K562 (cell line): ENCODE results near the gene CALHM3. TPM values are rescaled to one million over a fixed set of nuclear protein-coding genes. Genes with fewer than 3 reads are reported as not detected.

ENCODE experiments used
- ATAC-seq: fragments of 200-7000 bp; cut with Tn5 transposase; 3 replicates; pipeline ENCODE4 v1.9.1; 2020; ENCODE audit warnings: moderate library complexity
- BruUV-seq: library from RNA; stranded (reverse); fragments of 400-500 nt; replicated peaks from 2 replicates; lab custom pipeline; 2021; lab: Mats Ljungman, UMichigan
- CTCF ChIA-PET: fragments of 300-600 bp; formaldehyde crosslinking; extraction: SDS; loops from one replicate; lab custom pipeline; 2021; ENCODE audit warnings: low intra/inter-chr PET ratio; lab: Yijun Ruan, JAX
- POLR2A ChIA-PET: fragments of 300-600, 350-650 bp; sonication (Branson Sonifier 250); formaldehyde crosslinking; extraction: SDS; loops from one replicate; lab custom pipeline; 2021; ENCODE audit warnings: antibody characterized with exemption, inconsistent platforms; lab: Yijun Ruan, JAX
- DNase-seq, 4 experiments: peaks; one replicate each; pipeline versions ENCODE4 v3.0.0 to v3.0.0-alpha.2; 2011 to 2018; ENCODE audit warnings: low spot score in 3 of 4, mixed read lengths in 3 of 4; ENCODE audit errors: extremely low read depth in 1 of 4
- FAIRE-seq: peaks from 2 replicates; lab custom pipeline; 2011; peaks lifted over from hg19 to GRCh38; lab: Jason Lieb, UNC
- H2AFZ ChIP-seq: 2 replicates; pipeline ENCODE4 v1.6.0; 2011; ENCODE audit warnings: low read depth, low read length, control low read depth, inconsistent platforms
- H3K27ac ChIP-seq: fragments of 200-600 bp; 3 replicates; pipeline ENCODE4 v1.8.0; 2011; ENCODE audit warnings: low read depth, mild to moderate bottlenecking, control low read depth, inconsistent platforms, low read length, moderate library complexity, mixed read lengths; ENCODE audit errors: extremely low read depth
- H3K27me3 ChIP-seq, 2 experiments: fragments of 300-600 bp in 1 of 2; 2 replicates in 1 of 2; 3 replicates in 1 of 2; pipeline versions ENCODE4 v1.6.0 to v1.8.0; 2011; ENCODE audit warnings: inconsistent platforms in 2 of 2, low read length in 2 of 2, mild to moderate bottlenecking in 1 of 2, mixed read lengths in 1 of 2, moderate library complexity in 1 of 2; ENCODE audit not compliant: control insufficient read depth in 2 of 2, insufficient read depth in 2 of 2
- H3K36me3 ChIP-seq: fragments of 300-600 bp; 3 replicates; pipeline ENCODE4 v1.8.0; 2011; ENCODE audit warnings: mild to moderate bottlenecking, low read length, inconsistent platforms; ENCODE audit not compliant: control insufficient read depth, insufficient read depth
- H3K4me1 ChIP-seq, 2 experiments: fragments of 200-600 bp in 1 of 2; replicated peaks in 1 of 2; 2 replicates in 1 of 2; 3 replicates in 1 of 2; pipeline versions ENCODE4 v1.5.1 to v1.8.0; 2011; ENCODE audit warnings: inconsistent platforms in 2 of 2, low read length in 2 of 2, mild to moderate bottlenecking in 1 of 2, mixed read lengths in 1 of 2, moderate library complexity in 1 of 2; ENCODE audit not compliant: control insufficient read depth in 2 of 2, insufficient read depth in 2 of 2
- H3K4me2 ChIP-seq: 2 replicates; pipeline ENCODE4 v1.6.1; 2011; ENCODE audit warnings: low read length, control low read depth, inconsistent platforms, mixed read lengths; ENCODE audit not compliant: insufficient read depth
- H3K4me3 ChIP-seq: fragments of 200-600 bp; sonication (generic), shearing (Covaris generic); 2 replicates; pipeline ENCODE4 v1.5.1; 2016; ENCODE audit warnings: control low read depth, inconsistent platforms
- H3K79me2 ChIP-seq: fragments of 200-600 bp; 3 replicates; pipeline ENCODE4 v1.8.0; 2011; ENCODE audit warnings: low read length, inconsistent platforms; ENCODE audit not compliant: control insufficient read depth, insufficient read depth
- H3K9ac ChIP-seq, 2 experiments: 2 replicates each; pipeline versions ENCODE4 v1.6.0 to v1.6.1; 2011; ENCODE audit warnings: low read depth in 2 of 2, low read length in 2 of 2, control low read depth in 1 of 2, inconsistent platforms in 1 of 2, mild to moderate bottlenecking in 1 of 2, mixed read lengths in 1 of 2; ENCODE audit not compliant: insufficient read depth in 1 of 2
- H3K9me1 ChIP-seq: one replicate; pipeline ENCODE4 v1.6.0; 2011; ENCODE audit warnings: inconsistent platforms, mild to moderate bottlenecking, low read length, moderate library complexity; ENCODE audit not compliant: control insufficient read depth, insufficient read depth
- H3K9me3 ChIP-seq: replicated peaks from 2 replicates; pipeline ENCODE4 v1.5.1; 2011; ENCODE audit warnings: low read depth, low read length, inconsistent platforms; ENCODE audit not compliant: control insufficient read depth, insufficient read depth
- H4K20me1 ChIP-seq: replicated peaks from 2 replicates; pipeline ENCODE4 v1.6.1; 2011; ENCODE audit warnings: low read length, inconsistent platforms, mixed read lengths; ENCODE audit not compliant: control insufficient read depth, insufficient read depth
- ARID1B ChIP-seq: fragments of 450-650 bp; IDR thresholded peaks from 2 replicates; pipeline ENCODE4 v1.6.1; 2016; ENCODE audit warnings: antibody characterized with exemption, mild to moderate bottlenecking, inconsistent platforms
- CBFA2T3 ChIP-seq: fragments of 450-650 bp; IDR thresholded peaks from 2 replicates; pipeline ENCODE4 v1.6.1; 2017
- CTBP1 ChIP-seq: fragments of 450-650 bp; IDR thresholded peaks from 2 replicates; pipeline ENCODE4 v1.6.1; 2016; ENCODE audit warnings: borderline replicate concordance
- ESRRA ChIP-seq: fragments of 450-650 bp; IDR thresholded peaks from 2 replicates; pipeline ENCODE4 v1.6.1; 2014; ENCODE audit warnings: low read depth, mild to moderate bottlenecking, moderate library complexity, borderline replicate concordance
- FOSL1 ChIP-seq: fragments of 200-800 bp; sonication (Bioruptor generic); conservative IDR thresholded peaks from 2 replicates; pipeline ENCODE4 v1.6.1; 2016; ENCODE audit warnings: missing genetic modification characterization, missing compliant biosample characterization
- GABPA ChIP-seq: fragments of 200-800 bp; sonication (Bioruptor generic); conservative IDR thresholded peaks from 2 replicates; pipeline ENCODE4 v1.6.1; 2016; ENCODE audit warnings: low read depth, missing genetic modification characterization, missing compliant biosample characterization
- JUN ChIP-seq, 2 experiments: sonication (generic) in 1 of 2; formaldehyde crosslinking in 1 of 2; IDR thresholded peaks; 2 replicates each; pipeline versions ENCODE4 v1.6.1 to v1.8.0; 2012 to 2022; ENCODE audit warnings: borderline replicate concordance in 2 of 2, mild to moderate bottlenecking in 2 of 2, improper control_type of control experiment in 1 of 2, low read depth in 1 of 2, low read length in 1 of 2, missing genetic modification reagents in 1 of 2
- LEF1 ChIP-seq: fragments of 450-650 bp; IDR thresholded peaks from 2 replicates; pipeline ENCODE4 v1.6.1; 2016; ENCODE audit warnings: mild to moderate bottlenecking
- MAZ ChIP-seq, 2 experiments: fragments of 450-650 bp in 1 of 2; sonication (generic) in 1 of 2; formaldehyde crosslinking; IDR thresholded peaks in 1 of 2; conservative IDR thresholded peaks in 1 of 2; 2 replicates each; pipeline versions ENCODE4 v1.4.0 to v1.5.0; 2020; ENCODE audit warnings: mild to moderate bottlenecking in 1 of 2, missing genetic modification reagents in 1 of 2
- NELFE ChIP-seq: IDR thresholded peaks from 2 replicates; pipeline ENCODE4 v1.6.1; 2011; ENCODE audit warnings: mild to moderate bottlenecking; ENCODE audit not compliant: insufficient read depth, insufficient read length
- NFIC ChIP-seq: fragments of 450-650 bp; IDR thresholded peaks from 2 replicates; pipeline ENCODE4 v1.6.1; 2017; ENCODE audit warnings: mild to moderate bottlenecking, inconsistent platforms
- NR2C2 ChIP-seq, 2 experiments: fragments of 200-800 bp in 1 of 2; sonication (Bioruptor generic) in 1 of 2; sonication (generic) in 1 of 2; formaldehyde crosslinking in 1 of 2; IDR thresholded peaks; 2 replicates each; pipeline versions ENCODE4 v1.6.1 to v1.8.0; 2016 to 2022; ENCODE audit warnings: mild to moderate bottlenecking in 1 of 2, missing compliant biosample characterization in 1 of 2, missing genetic modification characterization in 1 of 2, missing genetic modification reagents in 1 of 2
- SREBF1 ChIP-seq: fragments of 150-350 bp; IDR thresholded peaks from 2 replicates; pipeline ENCODE4 v1.6.1; 2014; ENCODE audit warnings: antibody characterized with exemption, low read depth, low read length, borderline replicate concordance
- ZKSCAN8 ChIP-seq: fragments of 200-800 bp; sonication (Bioruptor generic); IDR thresholded peaks from 2 replicates; pipeline ENCODE4 v1.6.1; 2016; ENCODE audit warnings: missing genetic modification characterization, missing compliant biosample characterization
- ZNF644 ChIP-seq: fragments of 200-800 bp; sonication (Bioruptor generic); IDR thresholded peaks from 2 replicates; pipeline ENCODE4 v1.6.1; 2016; ENCODE audit warnings: low read depth, missing genetic modification characterization, missing compliant biosample characterization
- WGBS: fragments of 100-300 bp; shearing (Covaris generic); methylation state at CpG from one replicate; pipeline ENCODE4 v1.1.6; 2016; ENCODE audit warnings: low coverage, mixed read lengths; ENCODE audit not compliant: insufficient coverage; ENCODE audit errors: missing lambda C conversion rate; 5-methylcytosine and 5-hydroxymethylcytosine counted together
- in situ Hi-C: fragments of 300-500 bp; cut with MboI; formaldehyde crosslinking; loops from 4 replicates; pipeline ENCODE4 v1.15.0; 2018; ENCODE audit warnings: inconsistent platforms, mixed read lengths
- intact Hi-C: fragments of 100-400 bp; cut with micrococcal nuclease; formaldehyde crosslinking; loops from 2 replicates; pipeline ENCODE4 v1.14.2; 2022
- polyA plus RNA-seq, 8 experiments: library from polyadenylated mRNA; depleted of rRNA in 4 of 8; stranded (reverse) in 5 of 8; unstranded in 3 of 8; fragments of >200 nt; fragmentation: Nextera tagmentation in 2 of 8; fragmentation: Illumina TruSeq in 1 of 8; extraction: Ambion mirVana in 2 of 8; extraction: Trizol in 1 of 8; gene quantifications; 2 replicates each; pipeline versions ENCODE4 v1.2.1 to v1.2.3, GENCODE V29; 2011 to 2014; ENCODE audit warnings: inconsistent platforms in 1 of 8, missing spikeins in 1 of 8
- total RNA-seq, 7 experiments: library from RNA; depleted of rRNA in 6 of 7; stranded (reverse); fragments of >200 nt in 6 of 7; fragmentation: Illumina TruSeq in 2 of 7; extraction: Trizol in 2 of 7; gene quantifications; 2 replicates each; pipeline versions ENCODE4 v1.2.1 to v1.2.3, GENCODE V29; 2011 to 2021; ENCODE audit warnings: low replicate concordance in 1 of 7
- TF ChIP-seq, protein P1 (sequence below): fragments of 200-800 bp; sonication (Bioruptor generic); IDR thresholded peaks from 2 replicates; pipeline ENCODE4 v1.6.1; 2017; ENCODE audit warnings: missing genetic modification characterization, missing compliant biosample characterization
- TF ChIP-seq, protein P2 (sequence below): fragments of 450-650 bp; formaldehyde crosslinking; conservative IDR thresholded peaks from 2 replicates; pipeline ENCODE4 v1.4.0; 2022; ENCODE audit warnings: mild to moderate bottlenecking, missing genetic modification characterization

The CALHM3 gene
- total and polyA plus RNA-seq, 9 of the 15 experiments (the other 6 are each of a cell fraction or from before 2014, with no cell fraction given) = not detected

GRCh38 chr10:103470761-103471653 is 8.0 kb downstream of the CALHM3 start:
- H3K9me1 ChIP-seq = no peaks in the 10 kb centered on the region
- no peaks in the 10 kb centered on the region for H3K36me3 ChIP-seq
- peaks cover 0 to 10% of the 10 kb centered on the region in 2 experiments; a peak in 1 of 5 replicates for H3K27me3 ChIP-seq
- no peaks in the 10 kb centered on the region for H3K9me3 ChIP-seq
- ATAC-seq = peak; percentile 86
- no peak for FAIRE-seq
- no peak overlapping the region for H3K4me2 ChIP-seq
- H3K4me1 ChIP-seq = peaks cover 8 to 10% of the 10 kb centered on the region in 2 experiments; a peak in 3 of 5 replicates
- no peaks in the 10 kb centered on the region; the same call in 1 of the 2 replicates for H4K20me1 ChIP-seq
- WGBS = 20% methylated on average over 13 of the region's 14 CpGs
- no peak overlapping the region for H3K9ac ChIP-seq
- ChIA-PET CTCF (interaction anchor here (0.6 kb wide), 1 partner anchor 26 kb away, joined by 3 read pairs; no protein-coding TSS in a partner anchor), POLR2A (no interaction called here)
- peak overlapping the region; percentile 56; the same call in 1 of the 2 replicates for H2AFZ ChIP-seq
- no peaks in the 10 kb centered on the region for H3K79me2 ChIP-seq
- no TSS peak for BruUV-seq
- DNase-seq = peak; percentile 65 to 77 (median 72)
- no peak overlapping the region for H3K4me3 ChIP-seq
- no peak overlapping the region for H3K27ac ChIP-seq
- in situ Hi-C loops = no loop called here
- intact Hi-C loops = no loop called here
- TF ChIP-seq, protein P1, sequence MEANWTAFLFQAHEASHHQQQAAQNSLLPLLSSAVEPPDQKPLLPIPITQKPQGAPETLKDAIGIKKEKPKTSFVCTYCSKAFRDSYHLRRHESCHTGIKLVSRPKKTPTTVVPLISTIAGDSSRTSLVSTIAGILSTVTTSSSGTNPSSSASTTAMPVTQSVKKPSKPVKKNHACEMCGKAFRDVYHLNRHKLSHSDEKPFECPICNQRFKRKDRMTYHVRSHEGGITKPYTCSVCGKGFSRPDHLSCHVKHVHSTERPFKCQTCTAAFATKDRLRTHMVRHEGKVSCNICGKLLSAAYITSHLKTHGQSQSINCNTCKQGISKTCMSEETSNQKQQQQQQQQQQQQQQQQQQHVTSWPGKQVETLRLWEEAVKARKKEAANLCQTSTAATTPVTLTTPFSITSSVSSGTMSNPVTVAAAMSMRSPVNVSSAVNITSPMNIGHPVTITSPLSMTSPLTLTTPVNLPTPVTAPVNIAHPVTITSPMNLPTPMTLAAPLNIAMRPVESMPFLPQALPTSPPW (CRISPR knock-in tag) = peak; percentile 89
- TF ChIP-seq NELFE (no peak), JUN (IDR thresholded peaks at IDR 0.05; ENCODE audit: borderline replicate concordance, low read depth, low read length) (peak; percentile 78), JUN (CRISPR knock-in tag; IDR thresholded peaks at IDR 0.05; ENCODE audit: borderline replicate concordance) (no peak), MAZ (CRISPR knock-in tag; conservative IDR thresholded peaks at IDR 0.05 in 1 of 2, IDR thresholded peaks at IDR 0.05 in 1 of 2) (peak; percentile 38 to 88; a peak in 3 of 4 replicates), CTBP1 (peak; percentile 60; the same call in 1 of the 2 replicates), CBFA2T3 (peak; percentile 13), GABPA (tag) (peak; percentile 74), ARID1B (peak; percentile 23; the same call in 1 of the 2 replicates), NFIC (peak; percentile 51), NR2C2 (CRISPR knock-in tag; IDR thresholded peaks at IDR 0.05) (no peak), NR2C2 (tag; IDR thresholded peaks at IDR 0.05) (peak; percentile 77), SREBF1 (no peak), ZNF644 (tag) (0 out of 2 replicates have a peak, but pooled peaks have one; percentile 10), ESRRA (peak; percentile 51; the same call in 1 of the 2 replicates), ZKSCAN8 (peak; percentile 93), FOSL1 (peak; percentile 87), LEF1 (peak; percentile 30; the same call in 1 of the 2 replicates)
- TF ChIP-seq, protein P2, sequence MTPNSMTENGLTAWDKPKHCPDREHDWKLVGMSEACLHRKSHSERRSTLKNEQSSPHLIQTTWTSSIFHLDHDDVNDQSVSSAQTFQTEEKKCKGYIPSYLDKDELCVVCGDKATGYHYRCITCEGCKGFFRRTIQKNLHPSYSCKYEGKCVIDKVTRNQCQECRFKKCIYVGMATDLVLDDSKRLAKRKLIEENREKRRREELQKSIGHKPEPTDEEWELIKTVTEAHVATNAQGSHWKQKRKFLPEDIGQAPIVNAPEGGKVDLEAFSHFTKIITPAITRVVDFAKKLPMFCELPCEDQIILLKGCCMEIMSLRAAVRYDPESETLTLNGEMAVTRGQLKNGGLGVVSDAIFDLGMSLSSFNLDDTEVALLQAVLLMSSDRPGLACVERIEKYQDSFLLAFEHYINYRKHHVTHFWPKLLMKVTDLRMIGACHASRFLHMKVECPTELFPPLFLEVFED = no peak
